SK-N-SH (cell line): ENCODE data around the gene KTN1. TPM values are rescaled to one million over a fixed set of nuclear protein-coding genes. Genes with fewer than 3 reads are reported as not detected.

Experiments
- CTCF ChIA-PET: fragments of 300-600, 350-600 bp; formaldehyde crosslinking; extraction: SDS; loops from one replicate; lab custom pipeline; 2021; lab: Yijun Ruan, JAX
- POLR2A ChIA-PET: fragments of 350-600 bp; sonication (Branson Sonifier 250); formaldehyde crosslinking; extraction: SDS; loops from one replicate; lab custom pipeline; 2020; ENCODE audit warnings: antibody characterized with exemption, inconsistent platforms; lab: Yijun Ruan, JAX
- DNase-seq: peaks from one replicate; pipeline ENCODE4 v3.0.0; 2012
- H2AFZ ChIP-seq: fragments of 200-600 bp; sonication (generic); 2 replicates; pipeline ENCODE4 v1.8.1; 2016; ENCODE audit warnings: antibody characterized with exemption, mild to moderate bottlenecking, low read depth
- H3F3A ChIP-seq: fragments of 200-600 bp; sonication (generic); replicated peaks from 2 replicates; pipeline ENCODE3; 2016; ENCODE audit warnings: antibody characterized with exemption, mild to moderate bottlenecking; ENCODE audit not compliant: insufficient read depth
- H3K27ac ChIP-seq, 2 experiments: fragments of 200-500 bp in 1 of 2; fragments of 200-600 bp in 1 of 2; sonication (Bioruptor generic) in 1 of 2; sonication (generic), shearing (Covaris generic) in 1 of 2; 2 replicates each; pipeline versions ENCODE4 v1.5.1 to v1.6.1; 2014 to 2016; ENCODE audit warnings: low read depth in 2 of 2, inconsistent platforms in 1 of 2, low read length in 1 of 2, mild to moderate bottlenecking in 1 of 2, mixed read lengths in 1 of 2
- H3K27me3 ChIP-seq: fragments of 200-600 bp; sonication (generic), shearing (Covaris generic); 2 replicates; pipeline ENCODE4 v1.6.1; 2016; ENCODE audit warnings: mixed run types; ENCODE audit not compliant: insufficient read depth
- H3K36me3 ChIP-seq, 2 experiments: fragments of 200-500 bp in 1 of 2; fragments of 200-600 bp in 1 of 2; sonication (Bioruptor generic) in 1 of 2; sonication (generic) in 1 of 2; replicated peaks in 1 of 2; 2 replicates each; pipeline versions ENCODE3 to v1.5.1; 2014 to 2016; ENCODE audit warnings: low read length in 1 of 2, mild to moderate bottlenecking in 1 of 2; ENCODE audit not compliant: insufficient read depth in 2 of 2, control insufficient read depth in 1 of 2
- H3K4me1 ChIP-seq, 2 experiments: fragments of 200-500 bp in 1 of 2; fragments of 200-600 bp in 1 of 2; sonication (Bioruptor generic) in 1 of 2; sonication (generic), shearing (Covaris generic) in 1 of 2; 2 replicates each; pipeline versions ENCODE4 v1.5.1 to v1.6.1; 2014 to 2016; ENCODE audit warnings: low read depth in 1 of 2, low read length in 1 of 2, mixed run types in 1 of 2; ENCODE audit not compliant: insufficient read depth in 2 of 2, control insufficient read depth in 1 of 2
- H3K4me2 ChIP-seq: fragments of 200-600 bp; sonication (generic), shearing (Covaris generic); 2 replicates; pipeline ENCODE4 v1.6.1; 2017; ENCODE audit warnings: mixed run types
- H3K4me3 ChIP-seq, 2 experiments: fragments of 200-500 bp in 1 of 2; fragments of 200-600 bp in 1 of 2; sonication (Bioruptor generic) in 1 of 2; sonication (generic), shearing (Covaris generic) in 1 of 2; 2 replicates each; pipeline versions ENCODE4 v1.5.1 to v1.8.1; 2014 to 2016; ENCODE audit warnings: low read depth in 2 of 2, inconsistent platforms in 1 of 2, low read length in 1 of 2, mild to moderate bottlenecking in 1 of 2, mixed read lengths in 1 of 2, moderate library complexity in 1 of 2
- H3K79me2 ChIP-seq: fragments of 200-600 bp; sonication (generic); 2 replicates; pipeline ENCODE4 v1.8.1; 2017; ENCODE audit warnings: mild to moderate bottlenecking; ENCODE audit not compliant: insufficient read depth
- H3K9ac ChIP-seq: fragments of 200-600 bp; sonication (generic); 2 replicates; pipeline ENCODE4 v1.6.1; 2017; ENCODE audit warnings: mixed run types
- H3K9me2 ChIP-seq: fragments of 200-600 bp; sonication (generic); 2 replicates; pipeline ENCODE4 v1.6.1; 2017; ENCODE audit warnings: mixed run types
- H3K9me3 ChIP-seq: fragments of 200-600 bp; sonication (generic); 2 replicates; pipeline ENCODE4 v1.6.1; 2017; ENCODE audit warnings: mixed run types, mild to moderate bottlenecking, moderate library complexity
- H4K20me1 ChIP-seq: fragments of 200-600 bp; sonication (generic); 2 replicates; pipeline ENCODE4 v1.6.1; 2017; ENCODE audit warnings: mild to moderate bottlenecking, mixed run types; ENCODE audit not compliant: insufficient read depth
- CHD2 ChIP-seq: fragments of 150-350 bp; IDR thresholded peaks from 2 replicates; pipeline ENCODE4 v1.6.1; 2018; ENCODE audit warnings: low read length; ENCODE audit not compliant: partially characterized antibody
- CTCF ChIP-seq: fragments of 200-600 bp; sonication (generic); IDR thresholded peaks from 2 replicates; pipeline ENCODE4 v1.6.1; 2017; ENCODE audit warnings: antibody characterized with exemption, mild to moderate bottlenecking, moderate library complexity
- FOSL2 ChIP-seq: IDR thresholded peaks from 2 replicates; pipeline ENCODE4 v1.4.0; 2012; ENCODE audit warnings: low read depth, mild to moderate bottlenecking, moderate library complexity, borderline replicate concordance
- FOXM1 ChIP-seq: IDR thresholded peaks from 2 replicates; pipeline ENCODE4 v1.4.0; 2012; ENCODE audit warnings: low read depth, mild to moderate bottlenecking
- GABPA ChIP-seq: IDR thresholded peaks from 2 replicates; pipeline ENCODE4 v1.4.0; 2012; ENCODE audit warnings: low read depth, mild to moderate bottlenecking
- GATA2 ChIP-seq: sonication (generic); formaldehyde crosslinking; IDR thresholded peaks from 2 replicates; pipeline ENCODE4 v1.5.0; 2020; ENCODE audit warnings: mild to moderate bottlenecking, missing genetic modification reagents
- IRF3 ChIP-seq: fragments of 150-350 bp; IDR thresholded peaks from 2 replicates; pipeline ENCODE4 v1.6.1; 2016; ENCODE audit warnings: mild to moderate bottlenecking, low read depth, low read length
- MAX ChIP-seq: IDR thresholded peaks from 2 replicates; pipeline ENCODE4 v1.4.0; 2012; ENCODE audit warnings: low read depth
- MEF2A ChIP-seq: IDR thresholded peaks from 2 replicates; pipeline ENCODE4 v1.4.0; 2012; ENCODE audit warnings: low read depth, borderline replicate concordance
- NFIC ChIP-seq: IDR thresholded peaks from 2 replicates; pipeline ENCODE4 v1.4.0; 2012; ENCODE audit warnings: borderline replicate concordance
- PBX3 ChIP-seq: IDR thresholded peaks from 2 replicates; pipeline ENCODE4; 2012
- POLR2AphosphoS5 ChIP-seq: IDR thresholded peaks from 2 replicates; pipeline ENCODE4 v1.6.1; 2012; ENCODE audit warnings: low read depth, low read length
- RAD21 ChIP-seq: IDR thresholded peaks from 2 replicates; pipeline ENCODE4 v1.6.1; 2012; ENCODE audit warnings: mild to moderate bottlenecking, low read length
- RFX5 ChIP-seq: IDR thresholded peaks from 2 replicates; pipeline ENCODE4 v1.6.1; 2012; ENCODE audit warnings: mild to moderate bottlenecking, improper control_type of control experiment, low read length
- SMC3 ChIP-seq: IDR thresholded peaks from 2 replicates; pipeline ENCODE4 v1.6.1; 2012; ENCODE audit warnings: low read depth, low read length, improper control_type of control experiment
- TAF1 ChIP-seq: IDR thresholded peaks from 2 replicates; pipeline ENCODE4 v1.6.1; 2012; ENCODE audit warnings: low read depth, mild to moderate bottlenecking, low read length, moderate library complexity, borderline replicate concordance
- TCF12 ChIP-seq: IDR thresholded peaks from 2 replicates; pipeline ENCODE4 v1.4.0; 2012
- YY1 ChIP-seq: IDR thresholded peaks from 2 replicates; pipeline ENCODE4 v1.4.0; 2012; ENCODE audit warnings: low read depth, mild to moderate bottlenecking
- ZBTB33 ChIP-seq: IDR thresholded peaks from 2 replicates; pipeline ENCODE4 v1.4.0; 2012; ENCODE audit warnings: low read depth, borderline replicate concordance
- WGBS: methylation state at CpG from one replicate; pipeline ENCODE4 v1.1.6; 2017; ENCODE audit warnings: low lambda C conversion rate; 5-methylcytosine and 5-hydroxymethylcytosine counted together
- polyA plus RNA-seq, 3 experiments: library from polyadenylated mRNA; depleted of rRNA; stranded (reverse); fragments of >200 nt; gene quantifications; 2 replicates each; pipeline ENCODE4 v1.2.3, GENCODE V29; 2012

KTN1 gene
- polyA plus RNA-seq, 1 of the 3 experiments (the other 2 are of a cell fraction) = 39.5 TPM

GRCh38 chr14:55625481-55625880, 45.5 kb downstream of the KTN1 start:
- Histone ChIP-seq H3K36me3 (peaks cover 74 to 80% of the 10 kb centered on the region in 2 experiments), H3K27ac (no peak overlapping the region), H3K9ac (no peak overlapping the region), H3K79me2 (peaks cover 42% of the 10 kb centered on the region), H3K27me3 (no peaks in the 10 kb centered on the region), H3K4me2 (no peak overlapping the region), H3K4me1 (no peaks in the 10 kb centered on the region), H3K9me3 (no peaks in the 10 kb centered on the region), H4K20me1 (no peaks in the 10 kb centered on the region), H3F3A (peaks cover 5% of the 10 kb centered on the region), H3K4me3 (no peak overlapping the region), H3K9me2 (no peaks in the 10 kb centered on the region), H2AFZ (no peak overlapping the region)
- POLR2A ChIA-PET = interaction anchor here (0.8 kb wide), 1 partner anchor 68 kb away, joined by 3 read pairs; no protein-coding TSS in a partner anchor
- WGBS = 90% methylated on average over 2 of the region's 2 CpGs
- TF ChIP-seq NFIC (no peak), CTCF (no peak), TCF12 (no peak), FOSL2 (no peak)
- CTCF ChIA-PET = interaction anchor here (1.2 to 1.7 kb wide), 6 partner anchors 8 to 188 kb away, joined by 3 to 4 read pairs (median 3); no protein-coding TSS in a partner anchor
- no peak for DNase-seq

- WGBS = 86% methylated on average over 4 of the region's 4 CpGs
- Histone ChIP-seq H3K9me3 (no peaks in the 10 kb centered on the region), H3K79me2 (peaks cover 44% of the 10 kb centered on the region), H3K27ac (no peak overlapping the region), H3K9me2 (no peaks in the 10 kb centered on the region), H3K36me3 (peaks cover 70 to 80% of the 10 kb centered on the region in 2 experiments), H2AFZ (no peak overlapping the region), H3F3A (peaks cover 5% of the 10 kb centered on the region), H3K4me3 (no peak overlapping the region), H4K20me1 (no peaks in the 10 kb centered on the region), H3K4me1 (no peaks in the 10 kb centered on the region), H3K27me3 (no peaks in the 10 kb centered on the region), H3K9ac (no peak overlapping the region), H3K4me2 (no peak overlapping the region)
- CTCF ChIA-PET = interaction anchor here (1.3 to 1.7 kb wide), 3 partner anchors 12 to 189 kb away, joined by 3 to 4 read pairs (median 4); no protein-coding TSS in a partner anchor
- POLR2A ChIA-PET = interaction anchor here (0.8 kb wide), 1 partner anchor 69 kb away, joined by 3 read pairs; no protein-coding TSS in a partner anchor
- TF ChIP-seq TCF12 (no peak), PBX3 (no peak), MEF2A (no peak), MAX (no peak), GATA2 (no peak), ZBTB33 (no peak), RAD21 (no peak), IRF3 (no peak), POLR2AphosphoS5 (no peak), GABPA (no peak), FOXM1 (no peak), YY1 (no peak), TAF1 (no peak), FOSL2 (no peak), SMC3 (no peak), RFX5 (no peak), NFIC (no peak), CHD2 (no peak)
- no peak for DNase-seq
Measured at GRCh38 chr14:55626131-55626530, 46.1 kb downstream of the KTN1 start.
